Measurements from ENCODE around the gene GALE. TPM values are rescaled to one million over a fixed set of nuclear protein-coding genes. Genes with fewer than 3 reads are reported as not detected.

Gene GALE
- polyA plus RNA-seq, 2 of the 4 experiments (the other 2 are of a cell fraction) = 38.9 to 46.9 TPM

DNA sequence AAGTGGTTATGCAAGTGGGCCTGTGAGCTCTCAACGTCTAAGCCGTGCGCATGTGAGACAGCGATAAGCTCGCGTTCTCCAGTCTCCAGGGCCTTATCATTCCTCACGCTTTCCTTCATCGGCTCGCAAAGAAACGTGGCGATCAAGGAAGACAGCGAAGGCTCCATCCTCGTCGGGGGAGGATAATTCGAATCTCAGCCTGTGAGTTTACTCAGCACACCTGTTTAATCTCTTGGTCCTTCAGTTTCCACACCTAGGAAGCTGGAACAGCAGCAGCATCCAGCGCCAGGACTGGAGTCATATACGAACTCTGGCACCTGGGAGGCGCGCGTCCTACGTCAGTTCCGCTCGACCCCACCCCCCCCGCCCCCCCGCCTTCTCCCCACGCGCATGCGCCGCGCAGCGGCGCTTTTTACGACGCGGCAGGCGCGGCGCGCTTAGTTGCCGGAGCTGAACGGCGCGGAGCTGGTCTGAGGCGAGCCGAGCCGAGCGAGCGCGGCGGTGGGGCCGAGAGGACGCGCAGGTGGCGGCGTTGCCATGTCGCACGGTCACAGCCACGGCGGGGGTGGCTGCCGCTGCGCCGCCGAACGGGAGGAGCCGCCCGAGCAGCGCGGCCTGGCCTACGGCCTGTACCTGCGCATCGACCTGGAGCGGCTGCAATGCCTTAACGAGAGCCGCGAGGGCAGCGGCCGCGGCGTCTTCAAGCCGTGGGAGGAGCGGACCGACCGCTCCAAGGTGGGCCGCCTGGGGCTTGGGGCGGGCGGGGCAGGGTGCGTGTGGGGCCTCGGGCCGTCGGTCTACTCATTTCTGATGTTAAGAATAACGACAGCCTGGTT is 22.4 kb downstream of the GALE start, which contains the start of gene PITHD1:
PITHD1 (plus strand) TSS at position 440 of the 836 bp plus-strand sequence; CDS start at position 538, 98 bp downstream.
- Histone ChIP-seq H3K27ac (peak within 1 kb of the TSS; percentile 73 to 91), H3K4me2 (peak within 1 kb of the TSS; percentile 98), H3K4me3 (peak within 1 kb of the TSS; percentile 99), H3K4me1 (peaks cover 20% of the 10 kb centered on the region), H3K9me3 (no peaks in the 10 kb centered on the region)
- FAIRE-seq (no peak), ATAC-seq (peak; percentile 87 to 89), DNase-seq (ENCODE audit: low read depth in 1 of 2, low spot score in 1 of 2) (peak; percentile 81 to 87)
- no peak for TF ChIP-seq TFCP2L1 (CRISPR knock-in tag; IDR thresholded peaks at IDR 0.05)
- TF ChIP-seq SMC3 (IDR thresholded peaks at IDR 0.05) = no peak
- TF ChIP-seq ESRRA (IDR thresholded peaks at IDR 0.05; ENCODE audit: borderline replicate concordance, low read length) = no peak
- TF ChIP-seq HOXB13 (CRISPR knock-in tag; IDR thresholded peaks at IDR 0.05; ENCODE audit: low read depth) = no peak
- peak; percentile 55; the same call in 1 of the 2 replicates for TF ChIP-seq KDM5A (IDR thresholded peaks at IDR 0.05)
- TF ChIP-seq JUN (IDR thresholded peaks at IDR 0.05) = peak; percentile 60 to 85; a peak in 4 of 5 replicates
- TF ChIP-seq POLR2A (IDR thresholded peaks at IDR 0.05; ENCODE audit: low read length) = peak; percentile 92
- no peak for TF ChIP-seq NFE2L2 (conservative IDR thresholded peaks at IDR 0.05; ENCODE audit: low read length)
- no peak for TF ChIP-seq EP300 (IDR thresholded peaks at IDR 0.05)
- TF ChIP-seq PHF8 (IDR thresholded peaks at IDR 0.05; ENCODE audit: borderline replicate concordance, low read depth) = peak; percentile 57
- TF ChIP-seq CHD4 (IDR thresholded peaks at IDR 0.05; ENCODE audit: borderline replicate concordance) = no peak
- TF ChIP-seq, protein P1, sequence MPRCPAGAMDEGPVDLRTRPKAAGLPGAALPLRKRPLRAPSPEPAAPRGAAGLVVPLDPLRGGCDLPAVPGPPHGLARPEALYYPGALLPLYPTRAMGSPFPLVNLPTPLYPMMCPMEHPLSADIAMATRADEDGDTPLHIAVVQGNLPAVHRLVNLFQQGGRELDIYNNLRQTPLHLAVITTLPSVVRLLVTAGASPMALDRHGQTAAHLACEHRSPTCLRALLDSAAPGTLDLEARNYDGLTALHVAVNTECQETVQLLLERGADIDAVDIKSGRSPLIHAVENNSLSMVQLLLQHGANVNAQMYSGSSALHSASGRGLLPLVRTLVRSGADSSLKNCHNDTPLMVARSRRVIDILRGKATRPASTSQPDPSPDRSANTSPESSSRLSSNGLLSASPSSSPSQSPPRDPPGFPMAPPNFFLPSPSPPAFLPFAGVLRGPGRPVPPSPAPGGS (IDR thresholded peaks at IDR 0.05) = peak; percentile 67; the same call in 2 of the 3 replicates
- no peak for TF ChIP-seq GATA3 (IDR thresholded peaks at IDR 0.05; ENCODE audit: borderline replicate concordance)
- WGBS (ENCODE audit: missing lambda C conversion rate) = under 1% methylated on average over 18 of the region's 91 CpGs
- ChIA-PET POLR2A (interaction anchor here (0.5 to 2.1 kb wide), 14 partner anchors 10 to 1995 kb away, joined by 3 to 8 read pairs (median 4); partner anchors contain the start of genes ELOA, HMGCL and LYPLA2), CTCF (interaction anchor here (1.0 to 2.2 kb wide), 4 partner anchors 13 to 138 kb away, joined by 3 to 8 read pairs (median 4); partner anchors contain the start of gene LYPLA2)

DNA sequence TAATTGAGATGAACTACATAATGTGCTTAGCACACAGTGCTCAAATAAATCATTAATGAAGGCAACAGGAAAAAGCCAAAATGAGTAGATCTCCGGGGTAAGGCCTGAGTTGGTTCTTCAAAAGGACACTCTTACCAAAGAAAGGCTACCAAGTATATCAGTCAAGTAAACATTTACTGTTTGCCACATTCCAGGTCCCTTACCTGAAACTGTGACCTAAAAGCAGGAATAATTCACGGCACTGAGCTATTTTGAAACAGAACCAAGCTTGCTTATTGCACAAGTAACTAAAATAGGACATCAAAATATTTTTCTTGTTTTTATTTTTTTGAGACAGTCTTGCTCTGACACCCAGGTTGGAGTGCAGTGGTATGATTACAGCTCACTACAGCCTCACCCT is 24.3 kb downstream of the GALE start:
- peaks cover 22% of the 10 kb centered on the region for H3K4me1 ChIP-seq
- DNase-seq (ENCODE audit: low read depth in 1 of 2, low spot score in 1 of 2) (no peak), FAIRE-seq (no peak), ATAC-seq (no peak)
- no peak overlapping the region for H3K27ac ChIP-seq
- no peak overlapping the region for H3K4me3 ChIP-seq
- no peak overlapping the region for H3K4me2 ChIP-seq
- no peak for TF ChIP-seq NR3C1 (IDR thresholded peaks at IDR 0.05)
- no peak for TF ChIP-seq SMC3 (IDR thresholded peaks at IDR 0.05)
- TF ChIP-seq GATA3 (IDR thresholded peaks at IDR 0.05; ENCODE audit: borderline replicate concordance) = no peak
- TF ChIP-seq KDM1A (IDR thresholded peaks at IDR 0.05; ENCODE audit: low read depth) = no peak
- TF ChIP-seq, protein P2, sequence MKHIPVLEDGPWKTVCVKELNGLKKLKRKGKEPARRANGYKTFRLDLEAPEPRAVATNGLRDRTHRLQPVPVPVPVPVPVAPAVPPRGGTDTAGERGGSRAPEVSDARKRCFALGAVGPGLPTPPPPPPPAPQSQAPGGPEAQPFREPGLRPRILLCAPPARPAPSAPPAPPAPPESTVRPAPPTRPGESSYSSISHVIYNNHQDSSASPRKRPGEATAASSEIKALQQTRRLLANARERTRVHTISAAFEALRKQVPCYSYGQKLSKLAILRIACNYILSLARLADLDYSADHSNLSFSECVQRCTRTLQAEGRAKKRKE (CRISPR knock-in tag; IDR thresholded peaks at IDR 0.05; ENCODE audit: low read depth) = no peak
- TF ChIP-seq ESRRA (IDR thresholded peaks at IDR 0.05; ENCODE audit: borderline replicate concordance, low read length) = no peak
- no peak for TF ChIP-seq JUN (IDR thresholded peaks at IDR 0.05)
- TF ChIP-seq, protein P1 (IDR thresholded peaks at IDR 0.05) = no peak
- TF ChIP-seq TFCP2L1 (CRISPR knock-in tag; IDR thresholded peaks at IDR 0.05) = no peak
- TF ChIP-seq RCOR1 (IDR thresholded peaks at IDR 0.05; ENCODE audit: low read depth, low read length) = no peak
- no peak for TF ChIP-seq HOXB5 (CRISPR knock-in tag; IDR thresholded peaks at IDR 0.05)
- no peak for TF ChIP-seq CBX8 (IDR thresholded peaks at IDR 0.05)
- no peak for TF ChIP-seq CEBPB (IDR thresholded peaks at IDR 0.05)
- no peak for TF ChIP-seq FOSL2 (IDR thresholded peaks at IDR 0.05)
- TF ChIP-seq FOSL2 (CRISPR knock-in tag; IDR thresholded peaks at IDR 0.05) = no peak
- TF ChIP-seq CHD2 (IDR thresholded peaks at IDR 0.05; ENCODE audit: low read length, partially characterized antibody) = no peak
- TF ChIP-seq TP53 (CRISPR knock-in tag; IDR thresholded peaks at IDR 0.05) = no peak
- TF ChIP-seq JUNB (IDR thresholded peaks at IDR 0.05) = no peak
- TF ChIP-seq, protein P3, sequence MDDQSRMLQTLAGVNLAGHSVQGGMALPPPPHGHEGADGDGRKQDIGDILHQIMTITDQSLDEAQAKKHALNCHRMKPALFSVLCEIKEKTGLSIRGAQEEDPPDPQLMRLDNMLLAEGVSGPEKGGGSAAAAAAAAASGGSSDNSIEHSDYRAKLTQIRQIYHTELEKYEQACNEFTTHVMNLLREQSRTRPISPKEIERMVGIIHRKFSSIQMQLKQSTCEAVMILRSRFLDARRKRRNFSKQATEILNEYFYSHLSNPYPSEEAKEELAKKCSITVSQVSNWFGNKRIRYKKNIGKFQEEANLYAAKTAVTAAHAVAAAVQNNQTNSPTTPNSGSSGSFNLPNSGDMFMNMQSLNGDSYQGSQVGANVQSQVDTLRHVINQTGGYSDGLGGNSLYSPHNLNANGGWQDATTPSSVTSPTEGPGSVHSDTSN (IDR thresholded peaks at IDR 0.05) = no peak
- POLR2A ChIA-PET = no interaction called here
- no peaks in the 10 kb centered on the region for H3K9me3 ChIP-seq
- WGBS (ENCODE audit: missing lambda C conversion rate) = 82% methylated on average over 2 of the region's 2 CpGs
- CTCF ChIA-PET = interaction anchor here (1.1 to 2.1 kb wide), 2 partner anchors 10 to 243 kb away, joined by 3 to 8 read pairs; no protein-coding TSS in a partner anchor
